HepG2 (cell line): ENCODE data around the gene C5AR2. TPM values are rescaled to one million over a fixed set of nuclear protein-coding genes. Genes with fewer than 3 reads are reported as not detected.

ENCODE experiments used
- ATAC-seq: fragments of 200-7000 bp; cut with Tn5 transposase; 3 replicates; pipeline ENCODE4 v1.9.1; 2020; ENCODE audit warnings: mild to moderate bottlenecking, moderate library complexity
- BruUV-seq: library from RNA; stranded (reverse); fragments of 400-500 nt; replicated peaks from 2 replicates; lab custom pipeline; 2021; lab: Mats Ljungman, UMichigan
- CTCF ChIA-PET: fragments of 300-600 bp; formaldehyde crosslinking; extraction: SDS; loops from one replicate; lab custom pipeline; 2021; ENCODE audit warnings: low total read pairs, inconsistent platforms, low intra/inter-chr PET ratio; lab: Yijun Ruan, JAX
- POLR2A ChIA-PET: fragments of 350-600 bp; sonication (Branson Sonifier 250); formaldehyde crosslinking; loops from one replicate; lab custom pipeline; 2020; ENCODE audit warnings: antibody characterized with exemption, inconsistent platforms; lab: Yijun Ruan, JAX
- DNase-seq: peaks from one replicate; pipeline ENCODE4 v3.0.0-alpha.2; 2015; ENCODE audit warnings: low spot score
- FAIRE-seq: peaks from 3 replicates; lab custom pipeline; 2011; peaks lifted over from hg19 to GRCh38; lab: Jason Lieb, UNC
- H2AFZ ChIP-seq: one replicate; pipeline ENCODE4 v1.6.1; 2011; ENCODE audit warnings: low read length, inconsistent platforms
- H3K27ac ChIP-seq: fragments of 300-600 bp; 3 replicates; pipeline ENCODE4 v1.8.0; 2011; ENCODE audit warnings: mixed run types, mild to moderate bottlenecking, mixed read lengths, low read length, inconsistent platforms; ENCODE audit not compliant: insufficient read depth; ENCODE audit errors: extremely low read length
- H3K27me3 ChIP-seq, 2 experiments: fragments of 200-600 bp in 1 of 2; 2 replicates in 1 of 2; 3 replicates in 1 of 2; pipeline versions ENCODE4 v1.6.0 to v1.8.0; 2011; ENCODE audit warnings: low read length in 2 of 2, mild to moderate bottlenecking in 2 of 2, moderate library complexity in 2 of 2, inconsistent platforms in 1 of 2; ENCODE audit not compliant: insufficient read depth in 2 of 2, control insufficient read depth in 1 of 2
- H3K36me3 ChIP-seq, 2 experiments: fragments of 200-600 bp in 1 of 2; replicated peaks in 1 of 2; 2 replicates in 1 of 2; 3 replicates in 1 of 2; pipeline versions ENCODE4 v1.5.1 to v1.8.0; 2011; ENCODE audit warnings: low read length in 2 of 2, inconsistent platforms in 1 of 2; ENCODE audit not compliant: insufficient read depth in 2 of 2, control insufficient read depth in 1 of 2
- H3K4me1 ChIP-seq: 2 replicates; pipeline ENCODE4 v1.5.1; 2012; ENCODE audit warnings: low read length, inconsistent platforms; ENCODE audit not compliant: insufficient read depth
- H3K4me2 ChIP-seq: 2 replicates; pipeline ENCODE4 v1.6.0; 2011; ENCODE audit warnings: low read depth, low read length, inconsistent platforms
- H3K4me3 ChIP-seq, 3 experiments: fragments of 200-600 bp in 1 of 3; sonication (generic), shearing (Covaris generic) in 1 of 3; replicated peaks in 1 of 3; 2 replicates each; pipeline ENCODE4 v1.5.1; 2011 to 2016; ENCODE audit warnings: low read length in 3 of 3, inconsistent platforms in 2 of 3, low read depth in 2 of 3, mild to moderate bottlenecking in 2 of 3, control low read depth in 1 of 3, mixed read lengths in 1 of 3; ENCODE audit not compliant: insufficient read depth in 1 of 3
- H3K79me2 ChIP-seq: one replicate; pipeline ENCODE4 v1.6.1; 2011; ENCODE audit warnings: low read length, inconsistent platforms; ENCODE audit not compliant: insufficient read depth
- H3K9ac ChIP-seq: 2 replicates; pipeline ENCODE4 v1.6.0; 2011; ENCODE audit warnings: mild to moderate bottlenecking, low read depth, low read length, inconsistent platforms; ENCODE audit not compliant: insufficient read depth
- H3K9me3 ChIP-seq: 2 replicates; pipeline ENCODE4 v1.5.1; 2012; ENCODE audit warnings: mild to moderate bottlenecking, low read length
- H4K20me1 ChIP-seq: 2 replicates; pipeline ENCODE4 v1.6.0; 2011; ENCODE audit warnings: inconsistent platforms, mild to moderate bottlenecking, low read length, moderate library complexity; ENCODE audit not compliant: insufficient read depth
- ARID3A ChIP-seq: IDR thresholded peaks from 2 replicates; pipeline ENCODE4 v1.6.1; 2012; ENCODE audit warnings: low read depth, low read length, improper control_type of control experiment
- CENPT ChIP-seq: sonication (generic); formaldehyde crosslinking; IDR thresholded peaks from 2 replicates; pipeline ENCODE4 v1.8.0; 2022; ENCODE audit warnings: low read depth, mild to moderate bottlenecking, moderate library complexity, missing genetic modification reagents
- DZIP1 ChIP-seq: sonication (generic); formaldehyde crosslinking; IDR thresholded peaks from 2 replicates; pipeline ENCODE4 v1.5.0; 2020; ENCODE audit warnings: mild to moderate bottlenecking, missing genetic modification reagents
- FOXA1 ChIP-seq, 2 experiments: fragments of 450-650 bp in 1 of 2; sonication (generic) in 1 of 2; formaldehyde crosslinking in 1 of 2; IDR thresholded peaks; 2 replicates each; pipeline versions ENCODE4 v1.4.0 to v1.6.1; 2016 to 2020; ENCODE audit warnings: missing genetic modification reagents in 1 of 2
- ISX ChIP-seq: sonication (generic); formaldehyde crosslinking; conservative IDR thresholded peaks from 2 replicates; pipeline ENCODE4 v1.5.0; 2020; ENCODE audit warnings: missing genetic modification reagents
- PREB ChIP-seq: sonication (generic); formaldehyde crosslinking; IDR thresholded peaks from 2 replicates; pipeline ENCODE4 v1.4.0; 2020; ENCODE audit warnings: missing genetic modification reagents
- ZNF17 ChIP-seq: sonication (generic); formaldehyde crosslinking; IDR thresholded peaks from 2 replicates; pipeline ENCODE4 v1.5.0; 2020; ENCODE audit warnings: mild to moderate bottlenecking, missing genetic modification reagents
- ZNF280B ChIP-seq: sonication (generic); formaldehyde crosslinking; IDR thresholded peaks from 2 replicates; pipeline ENCODE4 v1.5.0; 2020; ENCODE audit warnings: missing genetic modification reagents, mild to moderate bottlenecking, borderline replicate concordance
- ZNF512 ChIP-seq: sonication (generic); formaldehyde crosslinking; IDR thresholded peaks from 2 replicates; pipeline ENCODE4 v1.4.0; 2020; ENCODE audit warnings: mild to moderate bottlenecking, missing genetic modification reagents
- ZXDC ChIP-seq: sonication (generic); formaldehyde crosslinking; IDR thresholded peaks from 2 replicates; pipeline ENCODE4 v1.5.0; 2020; ENCODE audit warnings: mild to moderate bottlenecking, missing genetic modification reagents
- WGBS: methylation state at CpG from one replicate; pipeline ENCODE4 v1.1.6; 2017; ENCODE audit warnings: low lambda C conversion rate; 5-methylcytosine and 5-hydroxymethylcytosine counted together
- in situ Hi-C: cut with HindIII; loops from 2 replicates; pipeline ENCODE4 v1.10.0; 2017; ENCODE audit warnings: low pct_unique_long_range_greater_than_20kb; ENCODE audit not compliant: extremely low pct_ligation_motif_present
- intact Hi-C: fragments of 100-400 bp; cut with micrococcal nuclease; formaldehyde crosslinking; loops from one replicate; pipeline ENCODE4 v1.10.0; 2022; ENCODE audit not compliant: unreplicated experiment
- polyA plus RNA-seq, 8 experiments: library from polyadenylated mRNA; depleted of rRNA in 3 of 8; stranded (reverse) in 7 of 8; unstranded in 1 of 8; fragments of >200 nt; fragmentation: Illumina TruSeq in 4 of 8; extraction: Trizol in 4 of 8; gene quantifications; 2 replicates each; pipeline versions ENCODE4 v1.2.1 to v1.2.3, GENCODE V29; 2011 to 2016; ENCODE audit warnings: low read depth in 4 of 8, missing spikeins in 1 of 8, mixed read lengths in 1 of 8; ENCODE audit not compliant: insufficient read depth in 1 of 8
- total RNA-seq, 5 experiments: library from RNA; depleted of rRNA; stranded (reverse); fragments of >200 nt; fragmentation: Illumina TruSeq; extraction: Trizol; gene quantifications; 2 replicates each; pipeline ENCODE4 v1.2.3, GENCODE V29; 2016; ENCODE audit warnings: low read depth in 1 of 5

The C5AR2 gene
- total and polyA plus RNA-seq, 2 of the 13 experiments (the other 11 are each of a cell fraction or from before 2014, with no cell fraction given), result 0.09 to 0.24 TPM

GRCh38 chr19:47322058-47322457 is 9.9 kb upstream of the C5AR2 start:
- H3K79me2 ChIP-seq, result no peaks in the 10 kb centered on the region
- no peak for TF ChIP-seq FOXA1 (IDR thresholded peaks at IDR 0.05)
- no peak for TF ChIP-seq FOXA1 (CRISPR knock-in tag; IDR thresholded peaks at IDR 0.05)
- TF ChIP-seq ZXDC (CRISPR knock-in tag), result no peak
- TF ChIP-seq ZNF17, result no peak
- no peak for TF ChIP-seq CENPT (CRISPR knock-in tag)
- no peak for TF ChIP-seq PREB (CRISPR knock-in tag)
- no peak for TF ChIP-seq ISX (CRISPR knock-in tag)
- TF ChIP-seq DZIP1 (CRISPR knock-in tag), result no peak
- no peak for TF ChIP-seq ZNF512
- no peak for TF ChIP-seq ZNF280B (CRISPR knock-in tag)
- no peak for TF ChIP-seq ARID3A
- H2AFZ ChIP-seq, result no peak overlapping the region
- H3K4me2 ChIP-seq, result no peak overlapping the region
- 48% methylated on average over 2 of the region's 2 CpGs for WGBS
- H3K27ac ChIP-seq, result no peak overlapping the region
- H3K4me1 ChIP-seq, result peaks cover 18% of the 10 kb centered on the region
- H3K4me3 ChIP-seq, result no peak overlapping the region
- H3K27me3 ChIP-seq, result peaks cover 3 to 7% of the 10 kb centered on the region in 2 experiments; a peak in 1 of 5 replicates
- ChIA-PET CTCF (no interaction called here), POLR2A (no interaction called here)
- in situ Hi-C loops (no loop called here), intact Hi-C loops (no loop called here)
- no peak for DNase-seq
- ATAC-seq, result no peak
- BruUV-seq, result no TSS peak
- H3K9me3 ChIP-seq, result no peaks in the 10 kb centered on the region
- no peak overlapping the region for H3K9ac ChIP-seq
- no peaks in the 10 kb centered on the region for H3K36me3 ChIP-seq
- FAIRE-seq, result no peak
- H4K20me1 ChIP-seq, result no peaks in the 10 kb centered on the region
